GM12892 (cell line): ENCODE results near the gene LBX2.
A peak's percentile ranks its signal among the peaks of the same experiment; 100 is the strongest.

Source experiments
- DNase-seq: peaks from one replicate; pipeline ENCODE4 v3.0.0; 2011; ENCODE audit not compliant: insufficient read length
- FAIRE-seq: peaks from 2 replicates; lab custom pipeline; 2011; peaks lifted over from hg19 to GRCh38; lab: Jason Lieb, UNC
- POLR2A ChIP-seq: IDR thresholded peaks from 2 replicates; pipeline ENCODE4 v1.6.1; 2011; ENCODE audit warnings: low read depth, low read length, control low read depth
- POLR2AphosphoS5 ChIP-seq: IDR thresholded peaks from 2 replicates; pipeline ENCODE4 v1.6.1; 2011; ENCODE audit warnings: low read depth, low read length, control low read depth
- TAF1 ChIP-seq: IDR thresholded peaks from 2 replicates; pipeline ENCODE4 v1.6.1; 2011; ENCODE audit warnings: low read depth, mild to moderate bottlenecking, control low read depth, low read length, borderline replicate concordance

The LBX2 gene

GRCh38 chr2:74501335-74502071 lies 2.1 kb upstream of the LBX2 start:
- FAIRE-seq (no peak), DNase-seq (no peak)
- no peak for TF ChIP-seq POLR2A
- no peak for TF ChIP-seq TAF1
- TF ChIP-seq POLR2AphosphoS5, result no peak

GRCh38 chr2:74500578-74500946 lies 1.2 kb upstream of the LBX2 start:
- no peak for DNase-seq
- FAIRE-seq, result no peak
- TF ChIP-seq POLR2A (no peak), POLR2AphosphoS5 (no peak), TAF1 (no peak)

DNA sequence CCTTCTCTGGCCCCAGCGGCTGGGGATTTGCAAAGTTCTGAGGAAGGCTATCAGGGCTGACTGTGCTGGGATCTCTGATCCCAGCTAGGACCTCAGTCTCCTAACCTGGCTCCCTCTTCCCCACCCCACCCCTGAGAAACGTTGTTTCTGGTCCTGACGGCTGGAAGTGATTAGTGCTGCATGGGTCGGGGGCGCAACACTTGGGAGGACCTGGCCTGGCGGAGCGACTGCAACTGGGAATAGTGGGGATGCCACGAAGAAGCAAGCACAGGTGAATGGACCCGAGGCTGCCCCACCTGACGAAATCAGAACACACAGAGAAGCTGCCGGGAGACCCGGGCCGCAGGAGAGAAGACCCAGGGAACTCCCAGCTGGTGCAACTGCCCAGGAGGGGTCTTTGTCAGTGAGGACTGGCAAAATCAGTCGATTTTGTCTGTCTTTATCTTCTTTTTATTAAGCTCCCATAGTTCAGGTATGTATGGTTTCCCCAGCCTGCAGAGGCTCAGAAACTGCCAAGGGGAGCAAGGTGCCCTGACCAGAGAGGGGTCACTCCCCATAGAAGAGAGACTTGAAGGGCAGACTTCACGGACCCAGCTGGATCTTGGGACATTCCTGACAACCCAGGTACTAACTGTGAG lies 656 bp upstream of the LBX2 start:
- DNase-seq (no peak), FAIRE-seq (no peak)
- TF ChIP-seq POLR2A (no peak), POLR2AphosphoS5 (no peak), TAF1 (no peak)

DNA sequence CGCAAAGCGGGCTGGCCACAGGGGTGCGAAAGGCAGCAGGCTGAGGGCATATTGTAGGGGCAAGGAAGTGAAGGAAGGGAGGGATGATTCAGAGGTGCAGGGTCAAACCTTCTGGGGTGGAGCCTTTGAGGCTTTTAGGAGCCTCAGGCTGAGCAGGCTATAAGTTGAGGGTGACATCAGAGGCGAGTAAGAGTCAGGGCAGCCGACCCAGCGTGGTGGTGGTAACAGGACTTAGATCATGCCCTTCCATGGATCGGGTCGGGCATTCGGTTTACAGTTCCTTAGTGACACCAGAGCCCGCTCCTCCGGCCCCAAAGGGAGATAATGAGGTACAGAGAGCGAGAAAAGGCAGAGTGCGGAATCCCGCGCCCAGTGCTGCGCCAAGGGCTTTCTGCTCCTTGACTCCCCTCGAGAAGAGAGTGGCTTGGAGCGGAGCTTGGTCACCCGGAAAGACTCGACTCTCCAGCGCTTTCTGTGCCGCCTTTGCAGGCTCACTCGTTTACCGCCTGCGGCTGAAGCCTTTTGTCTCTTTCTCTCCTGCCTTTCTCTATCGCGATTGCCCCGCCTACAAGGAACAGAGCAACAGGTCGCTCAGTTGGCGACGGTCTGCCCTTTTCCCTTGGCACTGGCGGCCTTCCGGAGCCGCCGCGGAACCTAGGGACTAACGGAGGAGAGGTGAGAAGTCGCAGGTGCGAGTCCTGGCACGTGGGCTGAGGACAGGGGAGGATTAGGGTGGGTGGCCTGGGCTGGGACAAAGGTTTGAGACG lies 720 bp downstream of the LBX2 start:
- TF ChIP-seq TAF1, result no peak
- TF ChIP-seq POLR2A, result no peak
- no peak for TF ChIP-seq POLR2AphosphoS5
- FAIRE-seq (peak; percentile 36), DNase-seq (no peak)

GRCh38 chr2:74497777-74498499 lies 1.5 kb downstream of the LBX2 start:
- FAIRE-seq, result no peak
- peak; percentile 61; the same call in 1 of the 2 replicates for TF ChIP-seq POLR2AphosphoS5
- TF ChIP-seq POLR2A, result peak; percentile 23; the same call in 1 of the 2 replicates
- TF ChIP-seq TAF1, result no peak
- DNase-seq, result no peak

GRCh38 chr2:74496997-74497776 lies 2.2 kb downstream of the LBX2 start:
- FAIRE-seq, result no peak
- TF ChIP-seq POLR2A, result no peak
- no peak for TF ChIP-seq POLR2AphosphoS5
- no peak for TF ChIP-seq TAF1
- no peak for DNase-seq

DNA sequence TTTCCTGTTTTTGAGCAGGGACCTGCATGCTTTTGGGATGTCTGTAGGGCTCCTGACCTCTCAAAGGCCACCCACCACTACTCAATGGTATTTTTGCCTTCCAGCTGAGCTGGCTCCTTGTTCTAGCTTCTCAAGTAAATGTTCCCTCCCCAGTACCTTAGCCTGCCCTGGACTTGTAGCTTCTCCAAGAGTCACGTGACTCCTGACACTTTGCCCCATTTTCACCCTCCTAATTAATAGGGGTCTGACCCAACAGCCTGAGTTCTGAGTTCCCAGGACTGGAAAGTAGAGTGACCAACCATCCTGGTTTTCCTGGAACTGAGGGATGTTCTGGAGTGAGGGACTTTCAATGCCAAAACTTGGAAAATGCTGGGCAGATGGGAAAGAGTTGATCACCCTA lies 4.0 kb downstream of the LBX2 start:
- TF ChIP-seq TAF1, result no peak
- TF ChIP-seq POLR2AphosphoS5, result no peak
- TF ChIP-seq POLR2A, result no peak
- no peak for DNase-seq
- FAIRE-seq, result no peak

- TF ChIP-seq POLR2AphosphoS5, result no peak
- no peak for TF ChIP-seq TAF1
- no peak for TF ChIP-seq POLR2A
- FAIRE-seq, result no peak
- no peak for DNase-seq
Observed at GRCh38 chr2:74493546-74493945, 5.9 kb downstream of the LBX2 start.

DNA sequence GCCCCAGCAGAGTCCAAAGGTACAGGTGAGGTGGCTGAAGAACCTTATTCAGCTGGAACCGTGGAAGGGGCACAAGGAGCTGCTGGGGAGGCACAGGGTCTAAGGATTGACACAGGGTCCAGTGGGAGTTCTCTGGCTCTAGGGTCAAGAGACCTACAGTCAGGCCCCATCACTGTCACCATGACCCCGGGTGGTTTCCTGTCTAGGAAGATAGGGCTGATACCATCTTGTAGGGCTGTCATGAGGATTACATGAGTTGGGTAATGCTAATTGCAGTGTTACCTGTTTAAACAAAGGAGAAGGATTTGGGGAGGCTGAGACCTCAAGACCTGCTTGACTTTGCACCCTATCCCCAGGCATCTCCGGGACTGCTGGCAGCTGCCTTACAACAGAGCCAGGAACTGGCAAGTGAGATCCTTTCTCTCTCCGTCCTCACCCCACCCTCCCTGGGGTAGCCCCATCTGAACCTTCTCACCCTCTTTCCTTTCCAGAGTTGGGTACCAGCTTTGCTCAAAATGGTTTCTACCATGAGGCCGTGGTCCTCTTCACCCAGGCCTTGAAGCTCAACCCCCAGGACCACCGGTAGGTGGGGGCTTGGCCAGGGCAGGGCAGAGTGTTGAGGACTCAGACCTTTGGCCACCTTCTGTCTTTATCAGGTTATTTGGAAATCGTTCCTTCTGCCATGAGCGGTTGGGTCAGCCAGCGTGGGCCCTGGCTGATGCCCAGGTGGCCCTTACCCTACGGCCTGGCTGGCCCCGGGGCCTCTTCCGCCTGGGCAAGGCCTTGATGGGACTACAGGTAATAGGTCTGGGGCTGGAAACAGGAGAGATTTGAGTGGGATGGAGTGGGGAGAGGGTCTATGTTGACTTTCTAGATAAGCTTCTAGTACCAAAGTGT lies 7.5 kb downstream of the LBX2 start:
- DNase-seq, result no peak
- no peak for FAIRE-seq
- TF ChIP-seq POLR2AphosphoS5 (no peak), POLR2A (no peak), TAF1 (no peak)

DNA sequence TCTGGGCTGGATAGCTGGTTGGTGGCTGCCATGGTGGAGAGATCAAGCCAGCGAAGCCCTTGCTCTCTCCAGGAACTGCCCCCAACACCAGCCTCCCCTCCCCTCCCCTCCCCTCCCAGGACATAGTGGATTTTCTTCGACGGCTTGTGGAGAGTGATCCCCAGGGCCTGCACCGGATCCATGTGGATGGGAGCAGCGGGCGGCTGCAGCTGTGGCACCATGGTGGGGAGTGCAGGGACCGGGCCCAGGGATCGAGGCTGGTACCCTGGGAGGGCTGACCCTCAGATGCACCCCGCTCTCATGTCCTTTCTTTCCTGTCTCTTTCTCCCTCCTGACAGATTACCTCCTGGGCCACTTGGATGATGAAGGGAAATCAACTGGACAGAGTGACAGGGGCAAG lies 9.5 kb downstream of the LBX2 start:
- FAIRE-seq, result no peak
- TF ChIP-seq POLR2AphosphoS5 (no peak), TAF1 (no peak), POLR2A (no peak)
- no peak for DNase-seq
